T1000 (cell line): ENCODE measurements around the gene BANK1.

Source experiments
- DNase-seq: peaks from one replicate; lab custom pipeline; 2025; ENCODE audit warnings: mixed read lengths; lab: John Stamatoyannopoulos, UW

Gene BANK1

GRCh38 chr4:101823864-101824263 lies 33.3 kb downstream of the BANK1 start:
- no peak for DNase-seq

- DNase-seq = no peak
Measured at GRCh38 chr4:101824500-101824899, 34.0 kb downstream of the BANK1 start.

- no peak for DNase-seq
Measured at GRCh38 chr4:101825953-101826352, 35.4 kb downstream of the BANK1 start.

GRCh38 chr4:101831816-101832215 lies 41.3 kb downstream of the BANK1 start:
- no peak for DNase-seq

GRCh38 chr4:101833480-101833879 lies 43.0 kb downstream of the BANK1 start:
- no peak for DNase-seq

- DNase-seq = no peak
Measured at GRCh38 chr4:101835121-101835904, 44.8 kb downstream of the BANK1 start.

- DNase-seq = no peak
Measured at GRCh38 chr4:101843054-101843453, 52.5 kb downstream of the BANK1 start.

- DNase-seq = no peak
Measured at GRCh38 chr4:101846550-101846949, 56.0 kb downstream of the BANK1 start.

- no peak for DNase-seq
Measured at GRCh38 chr4:101850698-101851097, 60.2 kb downstream of the BANK1 start.

- DNase-seq = no peak
Measured at GRCh38 chr4:101851672-101852071, 61.1 kb downstream of the BANK1 start.

GRCh38 chr4:101853028-101853427 lies 62.5 kb downstream of the BANK1 start:
- DNase-seq = no peak

- no peak for DNase-seq
Measured at GRCh38 chr4:101853691-101854090, 63.2 kb downstream of the BANK1 start.

GRCh38 chr4:101855239-101855638 lies 64.7 kb downstream of the BANK1 start:
- no peak for DNase-seq

GRCh38 chr4:101856149-101856548 lies 65.6 kb downstream of the BANK1 start:
- no peak for DNase-seq

GRCh38 chr4:101857176-101857575 lies 66.6 kb downstream of the BANK1 start:
- DNase-seq = no peak

GRCh38 chr4:101858641-101859040 lies 68.1 kb downstream of the BANK1 start:
- DNase-seq = no peak

- DNase-seq = no peak
Measured at GRCh38 chr4:101862595-101862994, 72.1 kb downstream of the BANK1 start.

- no peak for DNase-seq
Measured at GRCh38 chr4:101864660-101865059, 74.1 kb downstream of the BANK1 start.

- DNase-seq = peak; percentile 5
Measured at GRCh38 chr4:101865501-101866062, 75.1 kb downstream of the BANK1 start.

- no peak for DNase-seq
Measured at GRCh38 chr4:101870874-101871273, 80.3 kb downstream of the BANK1 start.

- no peak for DNase-seq
Measured at GRCh38 chr4:101871962-101872676, 81.6 kb downstream of the BANK1 start.

GRCh38 chr4:101885574-101885973 lies 95.0 kb downstream of the BANK1 start:
- DNase-seq = no peak

GRCh38 chr4:101886826-101887225 lies 96.3 kb downstream of the BANK1 start:
- no peak for DNase-seq
